ENCODE data around the gene PABPC1L2B. TPM values are rescaled to one million over a fixed set of nuclear protein-coding genes. Genes with fewer than 3 reads are reported as not detected.
"Not testable (repeated sequence)": the region's sequence is repeated elsewhere in the genome, so short reads cannot be mapped to it uniquely, and the experiment has no call there.

Gene PABPC1L2B
- total RNA-seq: not detected in 2 replicates

- intact Hi-C loops (cut with micrococcal nuclease); H3K9me3 Mint-ChIP-seq; DNase-seq; H3K36me3 Mint-ChIP-seq (ENCODE audit: low read depth); H3K27me3 Mint-ChIP-seq; H3K27ac Mint-ChIP-seq; H3K4me3 Mint-ChIP-seq; H3K4me1 Mint-ChIP-seq: not testable (repeated sequence)
Measured at GRCh38 chrX:73002733-73003132, at the start of gene PABPC1L2B. Gene PABPC1L2B, plus strand, starts transcription at chrX:73002939. Its CDS starts 704 bp downstream, at chrX:73003643.

- H3K4me1 Mint-ChIP-seq; H3K4me3 Mint-ChIP-seq; intact Hi-C loops (cut with micrococcal nuclease); H3K27me3 Mint-ChIP-seq; DNase-seq; H3K36me3 Mint-ChIP-seq (ENCODE audit: low read depth); H3K27ac Mint-ChIP-seq; H3K9me3 Mint-ChIP-seq: not testable (repeated sequence)
Measured at GRCh38 chrX:72959971-72960370, 42.8 kb upstream of the PABPC1L2B start.

GRCh38 chrX:72971859-72972258 lies 30.9 kb upstream of the PABPC1L2B start:
- H3K4me3 Mint-ChIP-seq; H3K27me3 Mint-ChIP-seq; H3K9me3 Mint-ChIP-seq; H3K36me3 Mint-ChIP-seq (ENCODE audit: low read depth); DNase-seq; H3K4me1 Mint-ChIP-seq; H3K27ac Mint-ChIP-seq; intact Hi-C loops (cut with micrococcal nuclease): not testable (repeated sequence)

GRCh38 chrX:72974885-72975284 lies 27.9 kb upstream of the PABPC1L2B start:
- H3K27me3 Mint-ChIP-seq; H3K4me3 Mint-ChIP-seq; H3K4me1 Mint-ChIP-seq; intact Hi-C loops (cut with micrococcal nuclease); H3K36me3 Mint-ChIP-seq (ENCODE audit: low read depth); H3K27ac Mint-ChIP-seq; H3K9me3 Mint-ChIP-seq; DNase-seq: not testable (repeated sequence)

GRCh38 chrX:72980894-72981469 lies 21.8 kb upstream of the PABPC1L2B start:
- H3K27me3 Mint-ChIP-seq; H3K27ac Mint-ChIP-seq; intact Hi-C loops (cut with micrococcal nuclease); H3K9me3 Mint-ChIP-seq; H3K4me1 Mint-ChIP-seq; H3K36me3 Mint-ChIP-seq (ENCODE audit: low read depth); DNase-seq; H3K4me3 Mint-ChIP-seq: not testable (repeated sequence)

GRCh38 chrX:73004032-73004431 lies 1.3 kb downstream of the PABPC1L2B start:
- intact Hi-C loops (cut with micrococcal nuclease); H3K4me1 Mint-ChIP-seq; H3K36me3 Mint-ChIP-seq (ENCODE audit: low read depth): not testable (repeated sequence)

GRCh38 chrX:73021361-73022092 lies 18.8 kb downstream of the PABPC1L2B start:
- H3K36me3 Mint-ChIP-seq (ENCODE audit: low read depth): no peaks in the 10 kb centered on the region
- peaks cover 3% of the 10 kb centered on the region for H3K9me3 Mint-ChIP-seq
- no peak for DNase-seq
- no peak overlapping the region for H3K4me3 Mint-ChIP-seq
- no peak overlapping the region for H3K27ac Mint-ChIP-seq
- H3K27me3 Mint-ChIP-seq: no peaks in the 10 kb centered on the region
- no peaks in the 10 kb centered on the region for H3K4me1 Mint-ChIP-seq
- intact Hi-C loops (cut with micrococcal nuclease): no loop called here

More at GRCh38 chrX:73004032-73004431, 1.3 kb downstream of the PABPC1L2B start:
- not testable (repeated sequence) for H3K27me3 Mint-ChIP-seq, H3K27ac Mint-ChIP-seq, H3K4me3 Mint-ChIP-seq, H3K9me3 Mint-ChIP-seq, DNase-seq

GRCh38 chrX:73022093-73022445 lies 19.3 kb downstream of the PABPC1L2B start:
- H3K4me3 Mint-ChIP-seq; H3K36me3 Mint-ChIP-seq (ENCODE audit: low read depth); intact Hi-C loops (cut with micrococcal nuclease); H3K4me1 Mint-ChIP-seq; H3K27ac Mint-ChIP-seq; H3K27me3 Mint-ChIP-seq; DNase-seq; H3K9me3 Mint-ChIP-seq: not testable (repeated sequence)

- no peak overlapping the region for H3K27ac Mint-ChIP-seq
- no peak for DNase-seq
- H3K9me3 Mint-ChIP-seq: peaks cover 3% of the 10 kb centered on the region
- H3K27me3 Mint-ChIP-seq: no peaks in the 10 kb centered on the region
- H3K4me1 Mint-ChIP-seq: no peaks in the 10 kb centered on the region
- no peak overlapping the region for H3K4me3 Mint-ChIP-seq
- intact Hi-C loops (cut with micrococcal nuclease): no loop called here
- H3K36me3 Mint-ChIP-seq (ENCODE audit: low read depth): no peaks in the 10 kb centered on the region
Measured at GRCh38 chrX:73028876-73029275, 26.1 kb downstream of the PABPC1L2B start.

Other genes starting within 250 kb of the PABPC1L2B start
- not detected in 2 replicates for gene DMRTC1B, start 226.0 kb upstream of the PABPC1L2B start, total RNA-seq
- gene FAM236B, start 220.3 kb upstream of the PABPC1L2B start, total RNA-seq: not detected in 2 replicates
- not detected in 2 replicates for gene FAM236D, start 194.7 kb upstream of the PABPC1L2B start, total RNA-seq
- gene FAM236C, start 90.3 kb upstream of the PABPC1L2B start, total RNA-seq: not detected in 2 replicates
- not detected in 2 replicates for gene FAM236A, start 64.7 kb upstream of the PABPC1L2B start, total RNA-seq
- gene DMRTC1, start 59.1 kb upstream of the PABPC1L2B start, total RNA-seq: not detected in 2 replicates
- gene PABPC1L2A, start 76.6 kb downstream of the PABPC1L2B start, total RNA-seq: not detected in 2 replicates
- gene NAP1L2, start 211.9 kb downstream of the PABPC1L2B start, total RNA-seq: 1.9 and 2.1 TPM in 2 replicates

Data from activated CD4-positive, alpha-beta T cell treated with anti-CD3 and anti-CD28 coated beads, Interleukin-2, amount 10 ng/mL, durations not matched to agents 24 days and 14 days (primary cell).